Gastroesophageal sphincter (tissue), 4 donors: ENCODE results near the gene DUSP3. TPM values are rescaled to one million over a fixed set of nuclear protein-coding genes. Genes with fewer than 3 reads are reported as not detected.

Experiments
- ATAC-seq: fragments of 150-250 bp; one replicate; pipeline ENCODE4 v1.9.1; 2016; ENCODE audit warnings: mild to moderate bottlenecking, moderate library complexity
- H3K27ac ChIP-seq, 4 donors: fragments of 200-600 bp; sonication (generic) in 3 of 4; 1 replicate in 3 of 4; 2 replicates in 1 of 4; pipeline ENCODE4 v1.5.1; 2016 to 2019
- H3K27me3 ChIP-seq: fragments of 200-600 bp; sonication (generic); one replicate; pipeline ENCODE4 v1.5.1; 2019
- H3K36me3 ChIP-seq, 2 donors: fragments of 200-600 bp; sonication (generic); one replicate each; pipeline ENCODE4 v1.5.1; 2019; ENCODE audit warnings: control low read depth in 1 of 2
- H3K4me1 ChIP-seq, 3 donors: fragments of 200-600 bp; sonication (generic); 1 replicate in 2 of 3; 2 replicates in 1 of 3; pipeline ENCODE4 v1.5.1; 2016 to 2019; ENCODE audit warnings: control low read depth in 2 of 3
- H3K4me3 ChIP-seq, 2 donors: fragments of 200-600 bp; sonication (generic); one replicate each; pipeline ENCODE4 v1.5.1; 2019; ENCODE audit warnings: mild to moderate bottlenecking in 1 of 2, moderate library complexity in 1 of 2
- H3K9me3 ChIP-seq, 3 donors: fragments of 200-600 bp; sonication (generic); one replicate each; pipeline ENCODE4 v1.5.1; 2017 to 2019; ENCODE audit warnings: control low read depth in 2 of 3
- CTCF ChIP-seq, 4 experiments: fragments of 200-600 bp in 2 of 4; fragments of 450-650 bp in 2 of 4; sonication (generic) in 1 of 4; IDR thresholded peaks; one replicate each; pipeline ENCODE4 v1.5.1; 2017 to 2019; ENCODE audit warnings: antibody characterized with exemption in 4 of 4, mild to moderate bottlenecking in 2 of 4, moderate library complexity in 2 of 4
- EP300 ChIP-seq: sonication (generic); formaldehyde crosslinking; IDR thresholded peaks from one replicate; pipeline ENCODE4 v1.6.1; 2017; ENCODE audit warnings: antibody characterized with exemption, mild to moderate bottlenecking
- POLR2A ChIP-seq, 2 donors: fragments of 450-650 bp; IDR thresholded peaks; one replicate each; pipeline ENCODE4 v1.6.1; 2017; ENCODE audit warnings: antibody characterized with exemption in 2 of 2, mild to moderate bottlenecking in 2 of 2, moderate library complexity in 1 of 2
- POLR2AphosphoS5 ChIP-seq: sonication (generic); formaldehyde crosslinking; IDR thresholded peaks from one replicate; pipeline ENCODE4 v1.6.1; 2017; ENCODE audit warnings: antibody characterized with exemption
- WGBS, 2 donors: methylation state at CpG; one replicate each; pipeline ENCODE4 v1.1.5; 2018; ENCODE audit warnings: low coverage in 1 of 2; 5-methylcytosine and 5-hydroxymethylcytosine counted together
- total RNA-seq, 4 donors: library from RNA; depleted of rRNA; stranded (reverse); fragments of >200 nt; gene quantifications; one replicate each; pipeline ENCODE4 v1.1.0, GENCODE V29; 2016

The DUSP3 gene
- total RNA-seq, 4 donors from 2014 or later, result 127 to 228 (median 154) TPM

DNA sequence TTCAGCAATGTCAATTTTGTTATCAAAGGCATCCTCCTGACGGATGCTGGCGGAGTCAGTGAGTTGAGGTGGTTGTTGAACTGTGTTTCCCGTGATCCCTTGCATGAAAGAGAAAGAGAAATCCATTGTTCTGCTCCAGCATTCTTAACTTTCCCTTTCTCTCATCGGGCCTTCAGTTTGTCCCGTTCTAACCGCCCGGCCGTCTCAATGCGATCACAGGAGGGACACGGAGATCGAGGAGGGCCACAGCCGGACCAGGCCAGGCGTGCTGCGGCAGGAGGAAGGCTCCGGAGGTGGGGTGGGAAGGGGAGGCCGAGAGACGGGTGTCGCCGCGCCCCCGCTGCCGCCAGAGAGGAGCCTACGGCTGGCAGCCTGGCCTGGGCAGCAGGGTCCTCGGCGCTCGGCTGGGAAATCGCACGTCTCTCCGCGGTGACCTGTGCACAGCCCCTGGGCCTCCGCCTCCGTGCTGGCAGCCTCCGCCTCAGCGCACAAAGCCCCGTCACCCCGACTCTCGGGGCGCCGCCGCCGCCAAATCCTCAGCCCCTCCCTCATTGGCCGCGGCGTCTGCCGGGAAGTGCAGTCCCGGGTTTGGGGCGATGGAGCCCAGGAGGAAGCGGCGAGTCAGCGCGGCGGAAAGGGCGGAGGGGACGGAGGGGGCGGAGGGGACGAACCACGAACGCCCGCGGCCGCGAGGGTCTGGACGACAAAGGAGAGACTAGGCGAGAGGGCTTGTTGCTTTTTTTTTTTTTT lies 58.3 kb downstream of the DUSP3 start:
- H3K4me3 ChIP-seq, result peak overlapping the region; percentile 90 to 97
- TF ChIP-seq POLR2AphosphoS5, result peak; percentile 62
- no peak for TF ChIP-seq EP300
- peak; percentile 68 to 76 for TF ChIP-seq POLR2A (IDR thresholded peaks at IDR 0.05)
- peak in 1 of 4 experiments; percentile 14 for TF ChIP-seq CTCF (IDR thresholded peaks at IDR 0.05)

GRCh38 chr17:43719578-43719977 lies 59.2 kb downstream of the DUSP3 start:
- no peaks in the 10 kb centered on the region for H3K27me3 ChIP-seq
- WGBS, 2 donors, result 88% methylated on average over 3 of the region's 3 CpGs; no CpG with 5 or more reads in 1 of the 2 donors
- peaks cover 0 to 6% (median 0%) of the 10 kb centered on the region in 3 donors for H3K4me1 ChIP-seq
- H3K4me3 ChIP-seq, result no peak overlapping the region
- H3K27ac ChIP-seq, result peak overlapping the region in 2 of 4 donors; percentile 96 to 97
- TF ChIP-seq EP300, result no peak
- TF ChIP-seq POLR2A (IDR thresholded peaks at IDR 0.05), result no peak
- TF ChIP-seq POLR2AphosphoS5, result no peak
- no peak for TF ChIP-seq CTCF (IDR thresholded peaks at IDR 0.05)
- no peak for ATAC-seq
- H3K9me3 ChIP-seq, result no peaks in the 10 kb centered on the region
- no peaks in the 10 kb centered on the region for H3K36me3 ChIP-seq

More for the DNA sequence above, 58.3 kb downstream of the DUSP3 start:
- H3K9me3 ChIP-seq, result no peaks in the 10 kb centered on the region
- 0 to 15% methylated on average over 3 of the region's 64 CpGs for WGBS, 2 donors
- H3K36me3 ChIP-seq, result no peaks in the 10 kb centered on the region
- no peaks in the 10 kb centered on the region for H3K27me3 ChIP-seq
- peak overlapping the region; percentile 87 to 97 (median 95) for H3K27ac ChIP-seq
- peak; percentile 89 for ATAC-seq
- peaks cover 0 to 6% (median 0%) of the 10 kb centered on the region in 3 donors for H3K4me1 ChIP-seq

- H3K9me3 ChIP-seq, result no peaks in the 10 kb centered on the region
- H3K4me1 ChIP-seq, result peaks cover 0 to 13% (median 0%) of the 10 kb centered on the region in 3 donors
- no peak overlapping the region for H3K27ac ChIP-seq
- ATAC-seq, result no peak
- no peak overlapping the region for H3K4me3 ChIP-seq
- TF ChIP-seq EP300 (no peak), POLR2A (IDR thresholded peaks at IDR 0.05) (no peak), POLR2AphosphoS5 (no peak), CTCF (IDR thresholded peaks at IDR 0.05) (no peak)
- H3K27me3 ChIP-seq, result peaks cover 10% of the 10 kb centered on the region
- no peaks in the 10 kb centered on the region for H3K36me3 ChIP-seq
- 39 to 63% methylated on average over 3 to 5 of the region's 5 CpGs for WGBS, 2 donors
Measured at GRCh38 chr17:43718544-43718943, 60.2 kb downstream of the DUSP3 start.

- Histone ChIP-seq H3K4me1 (peaks cover 0 to 20% (median 0%) of the 10 kb centered on the region in 3 donors), H3K27me3 (peaks cover 13% of the 10 kb centered on the region), H3K36me3 (no peaks in the 10 kb centered on the region), H3K4me3 (no peak overlapping the region), H3K9me3 (no peaks in the 10 kb centered on the region), H3K27ac (no peak overlapping the region)
- 60 to 61% methylated on average over 6 of the region's 6 CpGs for WGBS, 2 donors
- no peak for ATAC-seq
- TF ChIP-seq EP300 (no peak), POLR2AphosphoS5 (no peak), CTCF (IDR thresholded peaks at IDR 0.05) (no peak), POLR2A (IDR thresholded peaks at IDR 0.05) (no peak)
Measured at GRCh38 chr17:43717913-43718312, 60.9 kb downstream of the DUSP3 start.

Other genes starting within 250 kb of the DUSP3 start
- gene ETV4, start 232.6 kb downstream of the DUSP3 start, total RNA-seq, result 1 to 10 TPM in 1 of 4 donors, under 1 TPM in 2, not detected in 1; 0.67 to 2.6 (median 0.96) TPM
- gene MEOX1, start 117.1 kb downstream of the DUSP3 start, total RNA-seq, result 10 to 100 TPM in 1 of 4 donors, 1 to 10 TPM in 3; 5.3 to 11.8 (median 7.6) TPM
- gene SOST, start 20.2 kb downstream of the DUSP3 start, total RNA-seq, result under 1 TPM in 1 of 4 donors, not detected in 3; 0.27 TPM
- under 1 TPM in 1 of 4 donors, not detected in 3; 0.12 TPM for gene CFAP97D1, start 1.5 kb upstream of the DUSP3 start, total RNA-seq
- gene MPP3, start 54.2 kb upstream of the DUSP3 start, total RNA-seq, result 10 to 100 TPM in 1 of 4 donors, 1 to 10 TPM in 3; 5.1 to 10.8 (median 7.8) TPM
- gene CD300LG, start 68.2 kb upstream of the DUSP3 start, total RNA-seq, result 10 to 100 TPM in 1 of 4 donors, 1 to 10 TPM in 3; 1.6 to 16.2 (median 3.7) TPM
- 10 to 100 TPM in 3 of 4 donors, 1 to 10 TPM in 1; 6.3 to 20.9 (median 15.1) TPM for gene MPP2, start 128.6 kb upstream of the DUSP3 start, total RNA-seq
- gene PPY, start 163.5 kb upstream of the DUSP3 start, total RNA-seq, result not detected
- gene PYY, start 175.0 kb upstream of the DUSP3 start, total RNA-seq, result not detected
- gene NAGS, start 225.6 kb upstream of the DUSP3 start, total RNA-seq, result 1 to 10 TPM in 2 of 4 donors, under 1 TPM in 2; 0.62 to 3.0 (median 1.0) TPM
- 10 to 100 TPM; 27.6 to 39.8 (median 33.6) TPM for gene TMEM101, start 236.0 kb upstream of the DUSP3 start, total RNA-seq